WI38 (cell line): ENCODE data around the gene OXGR1.

ENCODE experiments used
- H3K4me3 ChIP-seq: 2 replicates; pipeline ENCODE4 v1.5.1; 2011; ENCODE audit warnings: low read depth, mild to moderate bottlenecking, control low read depth, low read length
- CTCF ChIP-seq: IDR thresholded peaks from 2 replicates; pipeline ENCODE4 v1.5.1; 2012; ENCODE audit warnings: low read depth, mild to moderate bottlenecking, control low read depth, low read length

Gene OXGR1

DNA sequence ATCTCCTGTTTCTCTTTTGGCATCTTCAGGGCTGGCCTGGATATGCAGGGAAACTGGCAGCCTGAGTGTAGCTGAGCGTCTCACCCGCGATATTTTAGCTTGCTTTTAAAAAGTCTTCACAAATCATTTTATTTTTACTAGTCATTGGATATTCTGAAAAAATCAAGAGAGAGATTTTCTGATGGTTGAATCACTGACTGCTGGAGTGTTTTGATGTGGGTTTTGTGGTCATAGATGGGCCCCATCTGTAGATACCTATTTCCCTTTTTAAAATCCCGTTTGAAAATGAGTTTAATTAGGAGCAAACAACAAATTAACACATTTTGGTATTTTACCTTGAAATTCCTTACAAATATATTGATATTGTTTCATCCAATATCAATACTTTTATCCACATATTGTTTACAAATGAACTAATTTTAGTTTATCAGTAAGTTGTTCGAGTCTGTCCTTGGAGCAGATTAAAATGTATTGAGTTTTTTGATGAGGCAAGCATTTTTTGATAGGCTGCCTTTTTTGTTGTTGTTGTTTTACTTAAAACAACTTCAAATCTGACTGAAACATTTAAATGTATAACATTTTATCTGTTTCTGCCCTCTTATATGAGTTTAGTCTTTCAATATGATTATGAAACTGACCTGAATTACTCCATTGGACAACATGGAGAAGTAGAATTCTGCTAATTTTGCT, 21.5 kb upstream of the OXGR1 start:
- no peak overlapping the region for H3K4me3 ChIP-seq
- no peak for TF ChIP-seq CTCF

DNA sequence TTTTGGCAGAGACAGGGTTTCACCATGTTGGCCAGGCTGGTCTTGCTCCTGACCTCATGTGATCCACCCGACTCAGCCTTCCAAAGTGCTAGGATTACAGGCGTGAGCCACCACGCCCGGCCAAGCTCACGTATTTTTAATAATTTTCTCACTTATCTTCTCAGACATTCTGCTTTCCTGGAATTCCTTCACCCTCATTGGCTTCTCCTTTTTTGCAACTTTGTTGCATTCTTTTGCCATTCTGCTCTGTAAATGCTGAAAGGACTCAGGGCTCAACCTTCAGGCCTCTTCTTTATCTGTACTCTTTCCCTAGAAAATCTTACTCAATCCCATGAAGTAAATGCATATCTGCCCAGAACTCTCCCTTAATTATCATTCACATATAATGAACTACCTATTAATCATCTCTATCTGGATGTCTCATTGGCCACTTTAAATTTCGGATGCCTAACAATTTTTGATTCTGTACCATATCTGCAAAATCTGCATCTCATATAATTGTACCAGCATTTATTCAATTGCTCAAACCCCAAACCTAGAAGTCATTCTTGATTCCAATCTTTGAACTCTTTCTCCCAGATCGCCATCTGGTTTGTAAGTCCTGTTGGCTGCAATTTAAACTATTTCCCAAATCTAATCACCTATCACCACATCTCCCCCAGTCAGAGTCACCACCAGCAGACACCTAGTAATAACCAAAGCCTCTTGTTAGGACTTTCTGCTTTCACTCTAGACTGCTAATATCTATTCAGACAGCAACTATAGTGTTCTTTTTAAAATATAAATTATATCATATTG, 18.2 kb upstream of the OXGR1 start:
- no peak for TF ChIP-seq CTCF
- no peak overlapping the region for H3K4me3 ChIP-seq

DNA sequence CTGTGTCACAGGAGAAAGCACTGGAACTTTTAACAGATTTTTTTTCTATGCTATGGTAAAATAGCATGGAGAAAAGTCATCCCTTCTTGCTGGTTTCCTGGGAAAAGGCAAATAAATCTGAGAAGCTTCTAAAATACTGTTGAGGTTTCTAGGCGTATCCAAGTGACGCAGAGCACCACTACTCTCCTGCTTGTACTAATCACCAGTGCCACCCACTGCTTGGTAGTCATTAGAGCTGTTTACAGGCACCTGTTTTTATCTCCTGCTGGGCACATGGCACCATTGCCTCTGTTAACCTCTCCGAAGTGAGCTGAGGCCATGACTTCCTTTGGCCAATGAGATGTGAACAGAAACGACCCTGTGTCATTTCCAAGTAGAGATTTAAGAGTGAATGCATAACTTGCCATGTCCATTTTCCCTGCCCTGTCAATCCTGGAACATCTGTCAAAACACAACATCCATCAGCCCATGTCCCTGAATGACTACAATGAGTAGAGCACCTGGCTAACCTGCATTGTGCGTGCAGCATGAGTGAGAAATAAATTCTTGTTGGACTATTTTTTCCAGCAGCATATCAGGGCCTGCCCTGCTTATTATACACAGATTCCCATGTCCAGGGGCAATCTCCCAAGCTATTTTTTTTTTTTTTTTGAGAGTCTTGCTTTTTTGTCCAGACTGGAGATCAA, 17.3 kb upstream of the OXGR1 start:
- no peak for TF ChIP-seq CTCF
- H3K4me3 ChIP-seq = no peak overlapping the region

GRCh38 chr13:97008643-97009042, 14.4 kb upstream of the OXGR1 start:
- no peak overlapping the region for H3K4me3 ChIP-seq
- TF ChIP-seq CTCF = no peak

DNA sequence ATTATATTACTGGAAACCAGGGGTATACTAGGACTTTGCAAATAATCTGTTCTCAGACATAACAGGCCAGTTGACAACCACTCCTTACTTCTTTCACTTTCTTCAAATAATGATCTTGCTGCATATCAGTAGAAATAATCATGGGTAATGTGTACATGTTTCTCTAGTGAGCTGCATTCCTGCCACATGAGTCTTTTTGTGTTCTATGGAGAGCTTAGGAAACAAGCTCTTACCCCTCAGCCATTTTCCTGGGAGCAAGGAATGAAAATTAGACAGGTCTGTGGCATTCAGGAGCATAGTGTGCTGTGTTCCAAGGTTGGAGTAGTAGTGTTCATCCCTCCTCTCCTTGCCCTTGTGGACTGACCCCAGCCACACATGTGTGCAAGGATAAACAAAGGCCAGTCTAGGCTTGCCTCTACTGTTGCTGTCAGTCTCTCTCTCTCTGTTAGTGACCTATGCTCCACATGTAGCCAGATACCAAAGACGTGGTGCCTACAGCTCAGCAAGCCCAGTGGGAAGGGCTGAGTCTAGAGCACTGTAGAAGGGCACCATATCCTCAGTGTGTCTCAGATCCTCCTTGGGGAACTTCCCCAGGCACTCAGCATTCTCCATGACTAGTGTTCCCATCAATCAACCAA, 11.5 kb upstream of the OXGR1 start:
- TF ChIP-seq CTCF = no peak
- H3K4me3 ChIP-seq = no peak overlapping the region

DNA sequence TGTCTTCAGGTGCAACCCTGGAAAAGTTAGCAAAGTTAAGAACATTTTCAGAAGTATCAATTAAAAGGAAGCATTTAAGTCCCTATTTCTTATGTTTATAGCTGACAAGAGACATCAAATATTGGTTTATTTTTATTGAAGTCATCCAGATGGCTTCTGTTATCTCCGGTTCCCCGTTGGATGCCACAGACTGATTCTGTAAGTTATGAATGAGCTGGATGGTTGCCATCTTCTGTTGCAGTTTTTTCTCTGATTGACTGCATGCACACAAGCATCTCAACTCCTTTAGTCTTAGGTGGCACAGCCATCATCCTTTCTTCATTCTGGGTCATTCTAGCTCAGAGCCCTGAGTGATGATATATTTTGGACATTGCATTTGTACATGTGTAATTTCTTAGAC, 10.6 kb upstream of the OXGR1 start:
- H3K4me3 ChIP-seq = no peak overlapping the region
- TF ChIP-seq CTCF = no peak
